Mononuclear cell (primary cell): ENCODE data around the gene ANKS3. TPM values are rescaled to one million over a fixed set of nuclear protein-coding genes. Genes with fewer than 3 reads are reported as not detected.

Source experiments
- H3K27me3 ChIP-seq: 2 replicates; pipeline ENCODE4 v1.6.0; 2011; ENCODE audit warnings: low read length, control low read depth; ENCODE audit not compliant: insufficient read depth
- H3K4me1 ChIP-seq: 2 replicates; pipeline ENCODE4 v1.5.1; 2011; ENCODE audit warnings: mild to moderate bottlenecking, low read length, control low read depth; ENCODE audit not compliant: insufficient read depth
- H3K4me3 ChIP-seq: 2 replicates; pipeline ENCODE4 v1.5.1; 2011; ENCODE audit warnings: mild to moderate bottlenecking, low read length, moderate library complexity
- H3K9me3 ChIP-seq: 2 replicates; pipeline ENCODE4 v1.5.1; 2011; ENCODE audit warnings: low read depth, mild to moderate bottlenecking, control low read depth, low read length
- total RNA-seq: library from RNA; depleted of rRNA; stranded (reverse); fragments of >200 nt; gene quantifications from one replicate; pipeline ENCODE4 v1.2.3, GENCODE V29; 2012

Gene ANKS3
- total RNA-seq, 1 donor = 3.8 TPM

GRCh38 chr16:4765511-4766474, 31.7 kb upstream of the ANKS3 start:
- Histone ChIP-seq H3K27me3 (no peaks in the 10 kb centered on the region), H3K9me3 (no peaks in the 10 kb centered on the region), H3K4me1 (peaks cover 31% of the 10 kb centered on the region), H3K4me3 (peak overlapping the region; percentile 83)

GRCh38 chr16:4763791-4764190, 29.7 kb upstream of the ANKS3 start:
- Histone ChIP-seq H3K4me1 (peaks cover 29% of the 10 kb centered on the region), H3K9me3 (no peaks in the 10 kb centered on the region), H3K4me3 (no peak overlapping the region), H3K27me3 (no peaks in the 10 kb centered on the region)

- H3K9me3 ChIP-seq = no peaks in the 10 kb centered on the region
- no peak overlapping the region for H3K4me3 ChIP-seq
- no peaks in the 10 kb centered on the region for H3K27me3 ChIP-seq
- peaks cover 14% of the 10 kb centered on the region for H3K4me1 ChIP-seq
Measured at GRCh38 chr16:4762205-4762604, 28.1 kb upstream of the ANKS3 start.

DNA sequence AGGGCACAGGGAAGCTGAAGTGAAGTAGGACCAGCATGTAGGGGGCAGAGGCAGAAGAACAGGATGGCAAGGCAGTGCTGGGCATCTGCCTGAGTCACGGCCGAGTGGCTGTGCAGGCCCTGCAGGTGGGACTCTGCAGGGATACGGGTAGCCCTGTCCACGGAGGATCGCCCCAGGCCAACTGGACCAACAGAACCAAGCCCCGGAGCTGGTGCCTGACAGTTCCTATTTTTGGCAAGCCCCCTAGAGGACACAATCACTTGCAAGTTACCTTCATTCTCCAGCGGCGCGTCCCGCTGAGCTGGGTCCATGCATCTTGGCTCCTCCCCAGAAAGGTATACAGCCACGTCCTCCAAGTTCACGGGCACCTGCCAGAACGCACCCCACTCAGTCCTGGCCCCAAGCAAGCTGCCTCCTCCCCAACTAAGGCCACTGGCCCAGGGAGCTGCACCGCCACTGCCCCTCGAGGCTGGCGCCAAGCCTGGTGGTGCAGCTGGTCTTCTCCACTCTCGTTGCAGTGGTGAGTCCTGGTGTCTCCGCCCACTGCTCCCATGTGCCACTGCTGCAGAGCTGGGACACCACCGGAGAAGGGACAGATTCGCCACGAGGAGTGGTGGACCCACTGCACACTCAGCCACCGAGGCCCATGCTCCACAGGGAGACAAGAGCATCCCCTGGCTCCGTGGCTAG, 26.3 kb upstream of the ANKS3 start:
- Histone ChIP-seq H3K27me3 (no peaks in the 10 kb centered on the region), H3K4me3 (no peak overlapping the region)

DNA sequence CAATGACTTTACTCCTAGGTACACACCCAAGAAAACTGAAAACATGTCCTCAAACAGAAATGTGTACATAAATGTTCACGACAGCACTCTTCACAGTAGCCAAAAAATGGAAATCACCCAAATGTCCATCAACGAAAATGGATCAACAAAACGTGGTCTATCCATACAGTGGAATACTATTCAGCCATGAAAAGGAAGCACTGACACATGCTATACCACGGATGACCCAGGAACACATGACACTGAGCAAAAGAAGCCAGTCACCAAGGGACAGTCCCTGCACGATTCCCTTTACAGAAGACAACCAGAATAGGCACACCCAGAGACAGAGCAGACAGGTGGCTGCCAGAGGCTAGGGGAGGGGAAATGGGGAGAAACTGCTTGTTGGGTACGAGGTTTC, 21.6 kb upstream of the ANKS3 start:
- H3K9me3 ChIP-seq = no peaks in the 10 kb centered on the region
- no peaks in the 10 kb centered on the region for H3K27me3 ChIP-seq
- no peaks in the 10 kb centered on the region for H3K4me1 ChIP-seq
- no peak overlapping the region for H3K4me3 ChIP-seq

More for the DNA sequence above, 26.3 kb upstream of the ANKS3 start:
- H3K4me1 ChIP-seq = no peaks in the 10 kb centered on the region
- H3K9me3 ChIP-seq = no peaks in the 10 kb centered on the region

GRCh38 chr16:4754865-4755264, 20.8 kb upstream of the ANKS3 start:
- Histone ChIP-seq H3K27me3 (no peaks in the 10 kb centered on the region), H3K4me3 (no peak overlapping the region), H3K4me1 (no peaks in the 10 kb centered on the region), H3K9me3 (no peaks in the 10 kb centered on the region)

- no peaks in the 10 kb centered on the region for H3K9me3 ChIP-seq
- no peaks in the 10 kb centered on the region for H3K4me1 ChIP-seq
- no peak overlapping the region for H3K4me3 ChIP-seq
- H3K27me3 ChIP-seq = no peaks in the 10 kb centered on the region
Measured at GRCh38 chr16:4753227-4753626, 19.2 kb upstream of the ANKS3 start.

- Histone ChIP-seq H3K4me1 (no peaks in the 10 kb centered on the region), H3K27me3 (no peaks in the 10 kb centered on the region), H3K4me3 (no peak overlapping the region), H3K9me3 (no peaks in the 10 kb centered on the region)
Measured at GRCh38 chr16:4752351-4753100, 18.5 kb upstream of the ANKS3 start.

GRCh38 chr16:4750896-4751295, 16.8 kb upstream of the ANKS3 start:
- H3K27me3 ChIP-seq = no peaks in the 10 kb centered on the region
- H3K4me1 ChIP-seq = no peaks in the 10 kb centered on the region
- H3K4me3 ChIP-seq = no peak overlapping the region
- no peaks in the 10 kb centered on the region for H3K9me3 ChIP-seq

- Histone ChIP-seq H3K9me3 (no peaks in the 10 kb centered on the region), H3K4me1 (no peaks in the 10 kb centered on the region), H3K27me3 (no peaks in the 10 kb centered on the region), H3K4me3 (no peak overlapping the region)
Measured at GRCh38 chr16:4749700-4750257, 15.7 kb upstream of the ANKS3 start.

DNA sequence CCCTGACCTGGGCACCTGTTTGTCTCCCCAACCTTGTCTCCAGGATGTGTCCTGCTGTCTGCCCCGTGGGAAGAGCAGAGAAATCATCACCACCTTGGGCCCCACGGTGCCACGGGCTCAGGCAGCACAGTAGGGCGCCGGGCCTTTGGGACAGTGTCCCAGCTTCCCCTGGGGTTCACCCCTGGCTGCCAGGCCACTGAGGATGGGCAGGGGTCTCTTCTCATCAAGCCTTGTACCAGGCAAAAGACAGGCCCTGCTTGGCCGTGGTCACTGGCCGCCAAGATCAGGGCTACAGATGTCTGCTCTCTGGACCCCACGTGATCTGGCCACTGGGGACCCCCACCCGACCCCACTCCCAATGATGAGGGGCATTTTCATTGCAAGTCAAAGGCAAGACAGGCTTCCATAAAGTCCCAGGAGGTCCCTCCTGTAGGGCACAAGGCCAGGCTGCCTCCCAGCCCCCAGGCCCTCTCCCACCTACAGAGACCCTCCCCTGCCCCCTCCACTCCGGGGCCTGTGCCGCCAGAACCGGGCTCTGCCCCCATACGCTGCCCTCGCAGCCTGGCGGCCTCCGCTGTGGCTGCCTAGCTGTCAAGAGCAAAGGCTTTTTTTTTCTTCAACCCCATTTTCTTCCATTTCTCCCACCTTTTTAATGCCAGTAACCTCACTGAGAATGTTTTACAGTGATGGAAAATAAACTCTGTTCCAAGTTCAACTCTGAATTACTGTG, 14.8 kb upstream of the ANKS3 start:
- Histone ChIP-seq H3K9me3 (no peaks in the 10 kb centered on the region), H3K4me1 (no peaks in the 10 kb centered on the region), H3K27me3 (no peaks in the 10 kb centered on the region), H3K4me3 (no peak overlapping the region)

- Histone ChIP-seq H3K27me3 (no peaks in the 10 kb centered on the region), H3K9me3 (no peaks in the 10 kb centered on the region), H3K4me3 (no peak overlapping the region), H3K4me1 (no peaks in the 10 kb centered on the region)
Measured at GRCh38 chr16:4747906-4748681, 14.0 kb upstream of the ANKS3 start.

DNA sequence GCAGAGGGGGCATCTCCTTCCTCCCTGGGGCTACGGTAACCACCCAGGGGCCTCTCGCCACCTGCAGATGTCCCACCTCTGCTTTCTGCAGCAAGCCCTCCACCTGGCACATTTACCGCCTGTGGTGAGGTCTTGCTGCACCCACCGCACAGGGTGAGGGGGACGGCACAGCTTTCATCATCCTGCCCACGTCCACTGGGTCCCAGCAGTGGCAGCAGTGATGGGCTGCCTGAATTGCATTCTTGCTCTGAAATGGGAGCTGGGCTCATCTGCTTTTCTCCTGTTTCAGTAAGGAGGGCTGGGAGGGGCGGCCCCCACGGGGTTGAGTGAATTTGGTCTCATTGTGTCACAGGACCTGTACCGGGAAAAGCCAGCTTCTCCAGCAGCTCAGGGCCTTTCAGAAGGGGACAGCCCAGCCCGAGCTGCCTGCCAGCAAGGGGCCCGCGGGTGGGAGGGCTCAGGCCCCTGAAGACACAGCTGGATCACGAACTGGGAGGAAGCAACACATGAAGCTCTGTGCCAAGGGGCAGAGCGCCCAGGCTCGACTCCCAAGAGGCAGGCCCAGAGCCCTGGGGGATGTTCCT, 13.0 kb upstream of the ANKS3 start:
- Histone ChIP-seq H3K4me1 (no peaks in the 10 kb centered on the region), H3K9me3 (no peaks in the 10 kb centered on the region), H3K27me3 (no peaks in the 10 kb centered on the region), H3K4me3 (no peak overlapping the region)
